NCI-H2029 (cell line): ENCODE results near the gene STRN4.
"Not testable (repeated sequence)": the region's sequence is repeated elsewhere in the genome, so short reads cannot be mapped to it uniquely, and the experiment has no call there.

Experiments used
- DNase-seq: peaks from one replicate; lab custom pipeline; 2025; lab: John Stamatoyannopoulos, UW

STRN4 gene

GRCh38 chr19:46746281-46747057 lies at the start of gene STRN4:
STRN4 (minus strand) TSS chr19:46746450; CDS start chr19:46746430, 20 bp downstream.
- peak; percentile 28 for DNase-seq

GRCh38 chr19:46791944-46792343 lies 45.7 kb upstream of the STRN4 start:
- no peak for DNase-seq

GRCh38 chr19:46789371-46789770 lies 43.1 kb upstream of the STRN4 start:
- DNase-seq, result no peak

- no peak for DNase-seq
These were observed 42.7 kb upstream of the STRN4 start for GRCh38 chr19:46788968-46789338.

- DNase-seq, result peak; percentile 98
These were observed 42.2 kb upstream of the STRN4 start, which contains the start of gene SLC1A5 for GRCh38 chr19:46788262-46788967. SLC1A5 (minus strand) TSS chr19:46788594; CDS start chr19:46787965, 629 bp downstream.

GRCh38 chr19:46787331-46788261 lies 41.3 kb upstream of the STRN4 start:
- DNase-seq, result peak; percentile 54

- DNase-seq, result no peak
These were observed 40.7 kb upstream of the STRN4 start for GRCh38 chr19:46787040-46787330.

GRCh38 chr19:46786236-46787039 lies 40.2 kb upstream of the STRN4 start:
- peak; percentile 62 for DNase-seq

GRCh38 chr19:46785980-46786235 lies 39.7 kb upstream of the STRN4 start:
- DNase-seq, result no peak

GRCh38 chr19:46785054-46785979 lies 39.1 kb upstream of the STRN4 start:
- DNase-seq, result no peak

GRCh38 chr19:46784262-46785053 lies 38.2 kb upstream of the STRN4 start:
- DNase-seq, result peak; percentile 83

- peak; percentile 81 for DNase-seq
These were observed 37.4 kb upstream of the STRN4 start for GRCh38 chr19:46783670-46784069.

GRCh38 chr19:46782355-46783019 lies 36.2 kb upstream of the STRN4 start:
- DNase-seq, result no peak

GRCh38 chr19:46777956-46778645 lies 31.9 kb upstream of the STRN4 start:
- not testable (repeated sequence) for DNase-seq

- no peak for DNase-seq
These were observed 31.0 kb upstream of the STRN4 start for GRCh38 chr19:46776927-46777911.

GRCh38 chr19:46775642-46776258 lies 29.5 kb upstream of the STRN4 start:
- no peak for DNase-seq

- DNase-seq, result no peak
These were observed 26.8 kb upstream of the STRN4 start for GRCh38 chr19:46773018-46773399.
